ENCODE measurements around the gene NCOR2.

NCOR2 gene

GRCh38 chr12:124566997-124567672 lies at the start of gene NCOR2:
TSS of gene NCOR2 (minus strand) at chr12:124567612. CDS start at chr12:124495251, 72,361 bp downstream.
- peak in 11 of 56 donors; percentile 19 to 64 (median 51) for DNase-seq

- DNase-seq: no peak
Measured at GRCh38 chr12:124616394-124617221, 49.2 kb upstream of the NCOR2 start.

GRCh38 chr12:124614512-124615292 lies 47.3 kb upstream of the NCOR2 start:
- DNase-seq: no peak

GRCh38 chr12:124613151-124613585 lies 45.8 kb upstream of the NCOR2 start:
- no peak for DNase-seq

- no peak for DNase-seq
Measured at GRCh38 chr12:124612410-124612680, 44.9 kb upstream of the NCOR2 start.

GRCh38 chr12:124611559-124612409 lies 44.4 kb upstream of the NCOR2 start:
- DNase-seq: no peak

- DNase-seq: no peak
Measured at GRCh38 chr12:124610629-124611558, 43.5 kb upstream of the NCOR2 start.

- DNase-seq: no peak
Measured at GRCh38 chr12:124610021-124610612, 42.7 kb upstream of the NCOR2 start.

GRCh38 chr12:124609041-124609989 lies 41.9 kb upstream of the NCOR2 start:
- DNase-seq: peak in 1 of 56 donors; percentile 12

GRCh38 chr12:124608450-124608870 lies 41.0 kb upstream of the NCOR2 start:
- DNase-seq: no peak

- DNase-seq: no peak
Measured at GRCh38 chr12:124607681-124608425, 40.4 kb upstream of the NCOR2 start.

- no peak for DNase-seq
Measured at GRCh38 chr12:124605883-124606774, 38.7 kb upstream of the NCOR2 start.

- DNase-seq: no peak
Measured at GRCh38 chr12:124605150-124605882, 37.9 kb upstream of the NCOR2 start.

GRCh38 chr12:124604264-124604680 lies 36.9 kb upstream of the NCOR2 start:
- DNase-seq: no peak

GRCh38 chr12:124603831-124604251 lies 36.4 kb upstream of the NCOR2 start:
- no peak for DNase-seq

- DNase-seq: no peak
Measured at GRCh38 chr12:124603100-124603541, 35.7 kb upstream of the NCOR2 start.
